HL-60/S4 treated with phorbol 12-myristate 13-acetate at 8.2 ng/mL for 4 days and 3 days (cell line): ENCODE results near the gene DPP9.

Experiments used
- in situ Hi-C: fragments of 300-500 bp; cut with MboI; formaldehyde crosslinking; loops from 2 replicates; pipeline ENCODE4 v1.15.0; 2022; ENCODE audit warnings: low sequenced_read_pairs

The DPP9 gene

DNA sequence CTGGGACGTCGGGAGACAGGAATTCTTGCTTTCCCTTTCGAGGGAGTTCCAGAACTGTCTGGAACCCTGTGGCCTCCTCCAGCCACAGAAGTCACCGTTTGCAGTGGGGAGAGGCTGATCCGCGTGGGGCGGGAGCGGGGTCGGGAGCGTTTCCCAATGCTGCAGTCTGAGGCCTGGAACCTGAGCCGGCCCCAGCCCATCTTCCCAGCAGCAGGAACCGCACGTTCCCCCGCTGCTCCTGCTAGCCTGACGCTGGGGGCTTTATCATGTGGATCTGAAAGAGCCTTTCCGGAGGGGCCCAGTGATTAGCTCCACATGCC lies 13.4 kb downstream of the DPP9 start:
- in situ Hi-C loops = no loop called here

DNA sequence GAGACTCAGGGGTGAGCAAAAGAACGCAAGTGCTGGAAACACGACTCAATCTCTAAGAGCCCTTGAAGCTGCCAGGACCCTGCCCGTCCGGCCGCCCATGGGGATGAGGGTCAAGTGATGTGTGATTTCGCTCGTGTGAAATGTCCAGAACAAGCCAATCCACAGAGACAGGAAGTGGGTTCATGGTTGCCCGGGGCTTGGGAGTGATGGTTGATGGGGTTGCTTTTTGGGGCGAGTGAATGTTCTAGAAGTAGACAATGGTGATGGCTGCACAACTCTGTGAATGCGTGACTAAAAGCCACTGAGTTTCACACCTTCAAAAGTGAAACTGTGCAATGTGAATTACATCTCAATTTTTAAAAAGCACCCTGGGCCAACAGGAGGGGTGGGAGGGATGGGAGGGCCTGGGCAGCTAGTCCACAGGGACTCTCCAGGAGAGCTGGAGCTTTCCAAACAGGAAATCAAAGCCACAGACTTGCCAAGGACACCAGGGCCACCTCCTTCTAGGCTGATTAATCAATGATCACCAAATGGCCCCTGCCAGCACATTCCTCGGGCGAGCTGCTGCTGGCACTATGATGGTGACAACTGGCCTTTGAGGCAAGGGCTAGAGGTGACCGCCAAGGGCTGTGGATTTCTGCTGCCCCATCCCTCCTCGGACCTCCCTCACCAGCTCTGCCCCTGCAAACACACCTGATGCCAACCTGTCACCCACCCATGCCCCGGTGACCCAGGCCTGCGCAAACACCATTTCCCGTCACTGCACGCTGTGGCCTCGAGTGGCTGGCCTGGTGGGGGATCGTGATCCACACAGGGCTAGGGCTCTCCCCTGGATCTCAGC lies 14.0 kb downstream of the DPP9 start:
- in situ Hi-C loops = no loop called here

GRCh38 chr19:4707956-4708650 lies 15.5 kb downstream of the DPP9 start:
- in situ Hi-C loops = no loop called here

- in situ Hi-C loops = no loop called here
These were observed 16.3 kb downstream of the DPP9 start for GRCh38 chr19:4707322-4707721.

DNA sequence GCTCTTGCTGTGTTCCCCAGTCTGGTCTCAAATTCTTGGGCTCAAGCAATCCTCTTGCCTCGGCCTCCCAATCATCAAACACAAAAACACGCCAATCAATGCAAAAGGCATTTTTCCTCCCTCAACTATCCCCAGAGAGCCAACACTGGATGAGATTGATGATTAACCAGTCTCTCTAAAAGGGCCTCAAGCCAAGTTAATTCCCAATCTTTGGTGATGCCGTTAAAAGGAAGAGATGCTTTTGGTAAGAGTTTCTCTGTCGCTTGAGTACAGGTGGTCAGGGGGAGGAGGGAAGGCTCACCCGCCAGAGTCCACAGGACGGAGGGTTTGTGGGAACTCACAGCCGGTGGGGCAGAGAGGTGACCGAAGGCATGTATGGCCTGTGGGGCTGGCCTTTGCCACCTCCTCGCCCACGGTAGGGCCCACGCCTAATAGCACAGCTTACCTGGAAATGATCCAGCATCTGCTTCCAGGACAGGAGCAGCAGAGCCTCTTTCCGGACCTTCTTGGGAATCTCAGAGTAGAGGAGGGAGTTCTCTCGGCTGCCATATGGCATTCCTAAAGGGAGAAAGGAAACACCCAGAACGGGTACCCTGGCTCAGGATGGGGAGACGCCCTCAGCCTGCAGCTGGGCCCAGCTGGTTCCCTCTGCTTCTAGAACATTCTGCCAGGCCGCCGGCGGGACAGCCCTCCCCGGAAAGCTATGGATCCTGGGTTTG lies 18.1 kb downstream of the DPP9 start:
- in situ Hi-C loops = no loop called here

- in situ Hi-C loops = no loop called here
These were observed 19.3 kb downstream of the DPP9 start for GRCh38 chr19:4704317-4704673.

DNA sequence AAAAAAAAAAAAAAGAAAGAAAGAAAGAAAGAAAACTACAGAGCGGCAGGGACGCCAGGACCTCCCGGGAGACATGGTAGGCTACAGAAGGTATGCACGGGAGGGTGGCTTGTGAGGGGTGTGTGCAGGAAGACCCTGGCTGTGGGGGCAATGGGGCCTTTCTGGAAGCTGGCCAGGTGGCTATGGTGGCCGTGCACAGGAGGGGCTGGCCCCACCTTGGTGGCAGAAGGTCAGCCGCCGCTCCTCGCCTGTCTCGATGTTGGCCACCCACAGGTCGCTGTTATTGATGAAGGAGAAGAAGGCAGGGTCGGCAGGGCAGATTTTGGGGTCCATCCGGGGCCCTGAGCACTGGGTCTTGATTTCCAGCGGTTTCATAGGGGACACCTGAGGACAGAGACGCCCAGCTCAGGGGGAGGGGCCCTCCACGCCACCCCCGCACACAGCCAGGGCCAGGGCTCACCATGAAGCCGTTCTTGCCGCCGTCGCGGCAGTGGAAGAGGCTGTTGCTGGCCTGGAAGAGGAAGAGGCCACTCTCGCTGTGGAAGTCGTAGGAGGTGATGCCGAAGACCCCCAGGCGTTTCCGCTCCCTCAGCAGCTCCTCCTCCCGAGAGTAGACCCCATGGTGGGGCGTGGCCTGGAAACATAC lies 19.8 kb downstream of the DPP9 start:
- in situ Hi-C loops = no loop called here

DNA sequence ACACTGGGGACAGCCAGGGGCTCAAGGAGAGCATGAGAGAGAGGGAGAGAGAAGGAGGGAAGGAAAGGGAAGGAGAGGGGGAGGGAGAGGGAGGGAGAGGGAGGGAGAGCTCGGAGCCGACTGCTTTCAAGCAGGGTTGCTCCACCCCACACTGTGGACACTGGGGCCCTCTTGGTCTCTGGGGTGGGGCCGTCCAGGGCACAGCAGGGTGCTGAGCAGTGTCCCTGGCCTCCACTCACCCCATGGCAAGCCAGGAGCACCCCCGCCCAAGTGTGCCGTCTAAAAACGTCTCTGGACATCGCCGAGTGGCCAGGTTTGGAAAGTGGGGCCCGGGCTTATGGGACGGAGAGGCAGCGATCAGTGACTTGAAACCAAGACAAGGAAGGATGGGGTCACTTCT lies 20.9 kb downstream of the DPP9 start:
- in situ Hi-C loops = no loop called here

DNA sequence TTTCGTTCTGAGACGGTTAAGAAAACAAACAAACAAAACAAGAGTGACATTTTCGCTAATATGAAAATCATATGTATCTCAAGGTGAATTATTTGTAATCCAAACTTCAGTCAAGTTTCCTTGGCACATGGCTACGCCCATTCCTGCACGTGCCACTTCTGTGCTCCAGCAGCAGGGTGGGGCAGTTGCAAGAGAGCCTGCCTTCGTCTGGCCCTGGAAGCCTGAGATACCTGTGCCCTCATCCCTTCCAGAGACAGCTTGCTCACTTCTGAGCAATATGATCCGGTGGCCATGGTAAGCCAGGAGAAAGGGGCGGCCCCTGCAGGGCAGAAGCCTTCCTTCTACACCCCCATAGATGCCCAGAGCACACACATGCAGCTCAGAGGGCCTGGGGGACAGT lies 22.1 kb downstream of the DPP9 start:
- in situ Hi-C loops = no loop called here

GRCh38 chr19:4700693-4700970 lies 23.0 kb downstream of the DPP9 start:
- in situ Hi-C loops = no loop called here

DNA sequence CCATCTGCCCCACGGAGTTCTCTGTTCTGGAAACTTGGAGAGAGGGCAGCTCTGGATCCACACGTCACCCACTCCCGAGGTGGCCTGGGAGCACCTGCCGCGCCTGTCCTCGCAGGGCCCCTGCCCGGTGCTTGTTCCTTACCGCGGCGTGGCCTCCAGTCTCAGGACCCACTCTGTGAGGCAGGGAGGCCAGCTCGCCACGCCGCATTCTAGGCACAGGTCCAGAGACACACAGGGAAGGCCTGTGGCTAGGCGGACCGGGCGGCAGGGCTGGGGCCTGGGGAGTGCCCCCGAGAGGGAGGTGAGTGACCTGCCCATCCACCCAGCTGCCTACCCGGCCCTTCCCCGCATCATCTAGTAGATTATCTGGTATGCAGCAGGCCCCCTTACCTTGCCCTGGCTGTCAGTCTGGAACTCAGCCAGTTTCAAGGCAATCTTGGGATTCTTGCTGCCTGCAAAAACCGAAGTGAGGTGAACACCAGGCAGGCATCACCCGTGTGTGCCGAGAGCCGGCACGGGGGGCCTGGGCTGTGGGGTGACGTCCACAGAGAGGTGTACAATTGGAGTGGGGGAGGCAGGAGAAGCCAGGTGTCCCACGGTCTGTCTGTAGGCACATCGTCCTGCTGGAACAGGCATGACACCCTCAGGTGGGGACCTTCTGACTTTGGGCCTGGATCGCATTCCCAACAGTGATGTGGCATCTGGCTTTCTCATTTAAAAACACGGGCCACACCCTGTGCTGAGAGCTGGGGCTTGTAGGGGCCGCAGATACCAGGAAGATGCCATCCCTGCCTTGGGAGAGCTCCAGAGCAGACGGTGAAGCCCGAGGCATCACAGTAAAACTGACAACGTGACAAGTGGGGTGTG lies 23.6 kb downstream of the DPP9 start:
- in situ Hi-C loops = no loop called here

DNA sequence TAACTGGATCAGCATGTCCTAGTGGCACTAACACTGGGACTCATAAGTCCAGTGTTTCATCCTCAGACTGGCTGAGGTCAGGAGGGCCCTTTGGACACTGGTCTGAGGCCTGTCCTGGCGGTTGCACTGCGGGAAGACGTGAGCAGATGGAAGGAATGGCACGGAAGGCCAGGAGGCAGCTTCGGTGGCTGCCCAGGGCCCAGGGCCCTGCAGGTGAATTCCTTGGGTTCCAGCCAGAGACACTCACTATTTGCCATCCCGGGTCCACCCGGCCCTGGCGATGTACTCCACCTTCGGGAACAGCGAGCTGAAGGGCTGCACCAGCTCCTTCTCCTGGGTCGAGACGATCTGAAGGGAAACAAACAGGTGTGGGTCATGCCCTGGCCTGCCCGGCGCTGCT lies 26.3 kb downstream of the DPP9 start:
- in situ Hi-C loops = no loop called here

GRCh38 chr19:4695224-4695731 lies 28.4 kb downstream of the DPP9 start:
- in situ Hi-C loops = no loop called here

- in situ Hi-C loops = no loop called here
These were observed 29.2 kb downstream of the DPP9 start for GRCh38 chr19:4694211-4694987.

- in situ Hi-C loops = no loop called here
These were observed 30.0 kb downstream of the DPP9 start for GRCh38 chr19:4693471-4694121.

GRCh38 chr19:4693078-4693350 lies 30.6 kb downstream of the DPP9 start:
- in situ Hi-C loops = no loop called here

DNA sequence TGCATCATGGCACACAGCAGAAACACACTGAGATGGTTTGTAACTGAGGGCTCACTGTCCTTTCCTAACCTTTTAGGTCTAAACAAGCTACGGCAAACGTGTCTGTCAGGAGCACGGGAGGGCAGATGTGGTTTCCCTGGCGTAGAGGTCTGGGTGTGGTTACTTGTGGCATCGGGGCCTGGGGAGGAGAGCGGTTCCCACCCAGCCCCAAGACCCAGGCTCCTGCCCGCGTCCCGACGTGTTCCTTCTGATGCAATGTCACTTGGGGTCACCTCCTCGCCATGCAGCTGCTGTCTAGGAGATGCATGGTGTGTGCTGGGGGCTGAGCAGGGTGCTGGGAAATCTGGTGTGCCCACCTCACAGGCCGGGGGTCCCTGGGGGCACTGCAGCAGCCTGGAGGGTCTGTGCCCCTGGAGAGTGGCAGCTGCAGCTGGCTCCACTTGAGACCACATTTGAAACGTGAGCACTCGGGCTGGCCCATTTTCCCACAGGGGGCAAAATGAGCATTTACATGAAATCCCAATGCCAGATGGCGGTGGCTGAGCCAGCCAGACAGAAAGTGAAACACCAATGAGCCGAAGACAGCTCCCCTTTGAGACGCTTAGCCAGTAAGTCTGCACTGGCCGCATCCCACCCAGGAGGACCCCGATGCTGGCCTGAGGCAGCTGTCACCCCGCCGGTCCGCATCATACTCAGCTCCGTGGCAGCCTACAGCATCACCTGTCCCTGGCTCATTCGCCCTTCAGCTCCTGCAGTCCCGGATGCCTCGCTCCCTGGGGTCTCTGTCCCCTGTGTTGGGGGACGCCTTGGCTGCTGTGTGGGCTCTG lies 31.2 kb downstream of the DPP9 start:
- in situ Hi-C loops = no loop called here

DNA sequence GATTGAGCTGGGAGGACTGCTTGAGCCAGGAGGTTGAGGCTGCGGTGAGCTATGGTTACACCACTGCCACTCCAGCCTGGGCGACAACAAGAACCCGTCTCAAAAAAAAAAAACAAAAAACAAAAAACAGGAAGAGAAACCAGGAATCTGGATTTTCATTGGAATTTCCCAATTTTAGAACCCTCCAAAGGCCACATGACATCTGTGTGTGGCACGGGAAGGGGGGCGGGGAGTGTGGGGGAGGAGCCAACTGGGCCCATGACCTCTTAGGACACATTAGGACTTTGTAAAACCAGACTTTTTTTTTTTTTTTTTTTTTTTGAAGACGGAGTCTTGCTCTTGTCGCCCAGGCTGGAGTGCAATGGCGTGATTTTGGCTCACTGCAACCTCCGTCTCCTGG lies 32.3 kb downstream of the DPP9 start:
- in situ Hi-C loops = no loop called here

GRCh38 chr19:4690361-4690760 lies 33.3 kb downstream of the DPP9 start:
- in situ Hi-C loops = no loop called here
